Naive thymus-derived CD8-positive, alpha-beta T cell (primary cell): ENCODE data around the gene NTM. TPM values are rescaled to one million over a fixed set of nuclear protein-coding genes. Genes with fewer than 3 reads are reported as not detected.
"Not testable (repeated sequence)": the region's sequence is repeated elsewhere in the genome, so short reads cannot be mapped to it uniquely, and the experiment has no call there.

Experiments
- ATAC-seq, 2 donors: fragments of 150-1000 bp; cut with Tn5 transposase in 1 of 2; sonication (Bioruptor Pico), chemical (Tn5 transposase) in 1 of 2; 1 replicate in 1 of 2; 2 replicates in 1 of 2; pipeline ENCODE4 v1.10.0; 2021; ENCODE audit warnings: mild to moderate bottlenecking in 2 of 2, moderate library complexity in 2 of 2
- POLR2A ChIA-PET: fragments of 350-600 bp; sonication (Branson Sonifier 250); formaldehyde crosslinking; loops from one replicate; lab custom pipeline; 2021; ENCODE audit warnings: antibody characterized with exemption; lab: Charles Lee
- DNase-seq, 10 donors: peaks; one replicate each; pipeline versions ENCODE4 v3.0.0 to v3.0.0-alpha.2; 2020 to 2022
- H3K27ac Mint-ChIP-seq, 10 donors: one replicate each; pipeline ENCODE4 v1.8.0; 2020 to 2022; ENCODE audit warnings: mild to moderate bottlenecking in 10 of 10, mixed read lengths in 10 of 10, moderate library complexity in 4 of 10, inconsistent platforms in 1 of 10
- H3K27me3 Mint-ChIP-seq, 5 donors: one replicate each; pipeline ENCODE4 v1.8.0; 2021 to 2022; ENCODE audit warnings: mixed read lengths in 5 of 5
- H3K36me3 Mint-ChIP-seq, 3 donors: one replicate each; pipeline ENCODE4 v1.8.0; 2020 to 2022; ENCODE audit warnings: mixed read lengths in 3 of 3, mild to moderate bottlenecking in 2 of 3, inconsistent platforms in 1 of 3
- H3K4me1 Mint-ChIP-seq, 4 donors: one replicate each; pipeline ENCODE4 v1.8.0; 2021 to 2022; ENCODE audit warnings: mixed read lengths in 4 of 4
- H3K4me3 Mint-ChIP-seq, 10 donors: one replicate each; pipeline ENCODE4 v1.8.0; 2020 to 2022; ENCODE audit warnings: mild to moderate bottlenecking in 10 of 10, mixed read lengths in 10 of 10, moderate library complexity in 6 of 10, inconsistent platforms in 1 of 10
- H3K9me3 Mint-ChIP-seq, 9 donors: one replicate each; pipeline ENCODE4 v1.8.0; 2020 to 2022; ENCODE audit warnings: mixed read lengths in 9 of 9, mild to moderate bottlenecking in 3 of 9, inconsistent platforms in 1 of 9, moderate library complexity in 1 of 9
- polyA plus RNA-seq, 3 donors: library from polyadenylated mRNA; unstranded; fragments of 300-500 nt; fragmentation: Illumina TruSeq; gene quantifications; one replicate each; pipeline ENCODE4 v1.2.3, GENCODE V29; 2021
- total RNA-seq, 8 experiments: library from RNA in 2 of 8; stranded (reverse) in 2 of 8; gene quantifications; one replicate each; pipeline ENCODE4 v1.2.3 and lab custom pipeline; 2021 to 2026

The NTM gene
- total and polyA plus RNA-seq, 5 experiments from 2014 or later: not detected

DNA sequence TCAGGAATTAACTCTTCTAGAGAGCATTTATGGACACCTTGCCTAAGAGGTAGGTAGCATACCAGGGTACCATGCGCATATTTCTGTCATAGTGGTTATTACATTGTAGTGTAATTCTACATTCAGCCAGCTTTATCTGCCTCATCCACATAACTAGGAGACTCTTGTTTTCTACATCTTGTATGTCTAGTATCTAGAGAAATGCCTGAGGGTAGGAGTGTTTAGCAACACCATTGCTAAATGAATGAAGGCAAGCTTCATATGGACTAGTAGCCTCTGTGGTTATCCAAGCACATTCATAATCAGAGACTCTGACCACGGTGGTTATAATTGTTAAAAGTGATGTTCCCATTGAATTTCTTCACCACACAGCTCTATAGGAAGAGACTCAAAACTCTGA is 107.9 kb downstream of the NTM start:
- Mint-ChIP-seq H3K4me1 (no peaks in the 10 kb centered on the region), H3K27me3 (peaks cover 0 to 31% (median 11%) of the 10 kb centered on the region in 5 donors), H3K36me3 (peaks cover 0 to 13% (median 2%) of the 10 kb centered on the region in 3 donors), H3K4me3 (no peak overlapping the region), H3K9me3 (peaks cover 0 to 16% (median 4%) of the 10 kb centered on the region in 9 donors), H3K27ac (peak overlapping the region in 1 of 10 donors; percentile 65)
- DNase-seq: no peak
- no peak for ATAC-seq
- POLR2A ChIA-PET: no interaction called here

DNA sequence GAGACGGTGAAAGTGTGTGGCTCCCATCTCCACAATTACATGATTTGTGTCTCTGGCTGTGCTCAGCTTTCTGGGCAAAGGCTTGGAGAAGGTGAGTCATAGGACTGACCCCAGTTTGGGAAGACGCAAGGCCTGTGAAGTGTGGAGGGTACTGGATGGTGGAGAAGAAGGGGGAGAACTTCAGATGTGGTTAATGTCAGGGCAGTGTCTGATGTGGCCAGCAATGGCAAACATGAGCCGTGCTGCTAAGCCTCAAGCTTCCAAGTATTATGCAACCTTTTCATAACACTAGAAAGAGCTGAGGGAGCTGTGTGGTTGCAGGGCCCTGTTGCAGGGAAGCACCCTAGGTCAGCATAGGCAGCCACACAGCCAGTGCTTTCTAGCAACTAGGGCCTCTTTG is 110.9 kb downstream of the NTM start:
- H3K27me3 Mint-ChIP-seq: peaks cover 0 to 15% (median 5%) of the 10 kb centered on the region in 5 donors
- DNase-seq: no peak
- no peaks in the 10 kb centered on the region for H3K4me1 Mint-ChIP-seq
- ATAC-seq: no peak
- no peak overlapping the region for H3K27ac Mint-ChIP-seq
- POLR2A ChIA-PET: no interaction called here
- no peak overlapping the region for H3K4me3 Mint-ChIP-seq
- H3K9me3 Mint-ChIP-seq: peaks cover 0 to 8% (median 0%) of the 10 kb centered on the region in 9 donors
- peaks cover 0 to 4% (median 0%) of the 10 kb centered on the region in 3 donors for H3K36me3 Mint-ChIP-seq

DNA sequence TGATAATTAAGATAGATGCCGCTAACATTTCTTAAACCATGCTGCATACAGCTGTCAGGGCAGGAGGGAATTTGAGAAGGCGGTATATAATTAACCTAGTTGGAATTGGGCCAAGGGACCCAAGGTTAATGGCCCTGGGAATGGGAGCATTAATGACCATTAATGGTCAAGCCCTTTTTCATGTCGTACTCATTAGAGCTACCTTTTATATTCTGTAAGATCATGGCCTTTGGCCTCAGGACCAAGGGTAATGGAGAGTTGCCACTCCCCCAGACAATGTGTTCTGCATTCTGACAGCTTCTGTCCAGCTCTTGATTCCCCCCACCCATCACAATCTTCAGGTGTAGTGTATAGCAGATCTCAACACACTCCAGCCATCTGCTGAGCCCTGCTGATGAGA is 111.6 kb downstream of the NTM start:
- peak overlapping the region in 1 of 10 donors; percentile 14 for H3K4me3 Mint-ChIP-seq
- no peak for ATAC-seq
- H3K27me3 Mint-ChIP-seq: peaks cover 0 to 19% (median 5%) of the 10 kb centered on the region in 5 donors
- H3K36me3 Mint-ChIP-seq: peaks cover 0 to 4% (median 0%) of the 10 kb centered on the region in 3 donors
- no peak for DNase-seq
- H3K9me3 Mint-ChIP-seq: peaks cover 0 to 8% (median 0%) of the 10 kb centered on the region in 9 donors
- POLR2A ChIA-PET: no interaction called here
- H3K4me1 Mint-ChIP-seq: no peaks in the 10 kb centered on the region
- no peak overlapping the region for H3K27ac Mint-ChIP-seq

DNA sequence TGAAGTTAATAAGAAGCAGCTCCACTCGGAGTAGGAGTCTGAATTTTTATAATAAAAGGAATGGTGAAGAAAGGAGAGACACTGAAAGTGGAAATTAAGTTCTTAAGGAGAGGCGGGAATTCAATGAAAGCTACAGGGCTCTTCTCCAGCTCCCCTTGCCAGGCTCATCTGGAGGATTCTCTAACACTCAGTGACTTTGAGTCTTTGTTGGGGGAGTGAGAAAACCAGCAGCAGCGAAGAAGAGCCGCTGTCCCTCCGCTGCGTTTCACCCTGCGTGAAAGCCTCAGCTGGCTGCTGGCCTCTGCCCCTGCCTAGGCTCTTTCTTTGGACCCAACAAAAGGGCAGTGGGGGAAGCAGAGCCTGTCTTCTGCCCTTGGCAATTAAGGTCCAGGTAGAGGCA is 113.0 kb downstream of the NTM start:
- peaks cover 0 to 8% (median 0%) of the 10 kb centered on the region in 9 donors for H3K9me3 Mint-ChIP-seq
- peaks cover 0 to 13% (median 1%) of the 10 kb centered on the region in 5 donors for H3K27me3 Mint-ChIP-seq
- ATAC-seq (no peak), DNase-seq (no peak)
- H3K27ac Mint-ChIP-seq: no peak overlapping the region
- peaks cover 0 to 4% (median 0%) of the 10 kb centered on the region in 3 donors for H3K36me3 Mint-ChIP-seq
- POLR2A ChIA-PET: no interaction called here
- no peak overlapping the region for H3K4me3 Mint-ChIP-seq
- no peaks in the 10 kb centered on the region for H3K4me1 Mint-ChIP-seq

DNA sequence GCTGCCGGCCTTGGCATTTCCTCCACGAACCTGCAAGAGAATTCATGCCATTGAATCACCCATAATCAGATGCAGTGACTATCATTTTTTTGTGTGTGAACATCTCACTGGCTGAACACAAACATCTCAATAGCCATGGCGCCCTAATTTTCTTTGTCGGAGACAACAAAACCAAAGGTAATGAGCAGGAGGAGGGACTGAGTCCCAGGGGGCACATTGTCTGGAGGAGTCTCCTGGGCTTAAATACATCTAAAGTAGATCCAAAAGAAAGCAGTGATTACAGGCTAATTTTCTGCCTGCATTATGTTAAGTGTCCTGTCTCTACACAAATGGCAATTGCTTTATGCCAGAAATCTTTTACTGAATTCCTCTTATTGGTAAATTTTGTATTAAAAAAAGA is 113.5 kb downstream of the NTM start:
- Mint-ChIP-seq H3K4me1 (no peaks in the 10 kb centered on the region), H3K9me3 (peaks cover 0 to 8% (median 0%) of the 10 kb centered on the region in 9 donors), H3K27ac (no peak overlapping the region), H3K36me3 (peaks cover 0 to 4% (median 0%) of the 10 kb centered on the region in 3 donors), H3K27me3 (peaks cover 0 to 13% (median 1%) of the 10 kb centered on the region in 5 donors), H3K4me3 (no peak overlapping the region)
- DNase-seq: no peak
- ATAC-seq: no peak
- POLR2A ChIA-PET: no interaction called here

DNA sequence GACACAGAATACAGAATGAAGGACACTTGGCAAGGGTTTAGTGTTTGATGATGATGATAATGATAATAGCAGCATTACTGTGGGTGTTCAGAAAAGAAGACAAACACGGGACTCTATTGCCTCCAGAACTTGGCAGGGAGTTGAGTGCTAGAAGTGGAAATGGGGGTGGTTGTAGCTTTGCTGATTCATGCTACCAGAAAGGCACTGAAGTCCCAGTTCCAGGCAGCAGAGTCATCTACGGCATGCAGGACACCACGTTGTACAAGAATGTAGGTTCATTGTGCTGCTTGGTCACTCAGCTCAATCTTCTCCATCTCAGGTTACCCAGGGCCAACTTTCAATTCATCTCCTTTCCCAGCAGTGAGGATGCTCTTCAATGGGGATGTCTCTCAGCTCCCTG is 115.7 kb downstream of the NTM start:
- ATAC-seq: no peak
- Mint-ChIP-seq H3K9me3 (peaks cover 0 to 3% (median 0%) of the 10 kb centered on the region in 9 donors), H3K27me3 (peaks cover 0 to 5% (median 0%) of the 10 kb centered on the region in 5 donors), H3K36me3 (no peaks in the 10 kb centered on the region), H3K4me3 (no peak overlapping the region), H3K27ac (no peak overlapping the region), H3K4me1 (no peaks in the 10 kb centered on the region)
- POLR2A ChIA-PET: no interaction called here
- no peak for DNase-seq

DNA sequence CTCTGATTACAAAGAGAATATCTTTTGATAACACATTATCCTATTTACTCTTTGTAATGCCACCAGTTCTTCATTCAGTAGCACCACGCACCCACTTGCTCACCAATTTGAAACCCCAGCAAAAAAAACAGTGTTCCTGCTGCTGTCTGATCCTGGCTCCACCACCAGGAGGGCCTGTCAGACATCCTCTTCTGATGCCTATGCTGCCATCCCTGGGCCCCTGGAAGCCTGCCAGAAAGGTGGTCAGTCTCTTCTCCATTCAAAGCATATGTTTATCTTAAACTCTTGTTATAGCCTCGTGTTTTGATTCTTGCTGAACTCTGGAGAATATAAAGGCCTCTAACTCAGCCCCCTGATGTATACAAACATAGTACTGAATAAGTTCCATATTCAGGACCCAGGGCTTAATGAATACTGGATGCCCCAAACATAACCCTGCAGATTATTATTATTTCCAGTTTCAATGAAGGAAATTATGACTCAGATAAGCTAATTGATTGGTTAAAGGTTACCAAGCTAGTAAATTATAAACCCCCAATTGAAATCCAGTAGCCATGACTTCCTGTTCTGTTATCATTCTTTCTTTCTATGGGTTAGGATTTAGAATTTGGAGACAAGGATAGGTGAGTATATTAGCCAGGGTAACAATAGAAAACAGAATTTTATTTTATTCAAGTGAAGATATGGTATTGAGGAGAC is 116.7 kb downstream of the NTM start:
- Mint-ChIP-seq H3K4me3 (no peak overlapping the region), H3K9me3 (peaks cover 0 to 3% (median 0%) of the 10 kb centered on the region in 9 donors), H3K4me1 (no peaks in the 10 kb centered on the region), H3K27ac (no peak overlapping the region), H3K36me3 (no peaks in the 10 kb centered on the region), H3K27me3 (peaks cover 0 to 5% (median 0%) of the 10 kb centered on the region in 5 donors)
- DNase-seq (no peak), ATAC-seq (no peak)
- POLR2A ChIA-PET: no interaction called here

DNA sequence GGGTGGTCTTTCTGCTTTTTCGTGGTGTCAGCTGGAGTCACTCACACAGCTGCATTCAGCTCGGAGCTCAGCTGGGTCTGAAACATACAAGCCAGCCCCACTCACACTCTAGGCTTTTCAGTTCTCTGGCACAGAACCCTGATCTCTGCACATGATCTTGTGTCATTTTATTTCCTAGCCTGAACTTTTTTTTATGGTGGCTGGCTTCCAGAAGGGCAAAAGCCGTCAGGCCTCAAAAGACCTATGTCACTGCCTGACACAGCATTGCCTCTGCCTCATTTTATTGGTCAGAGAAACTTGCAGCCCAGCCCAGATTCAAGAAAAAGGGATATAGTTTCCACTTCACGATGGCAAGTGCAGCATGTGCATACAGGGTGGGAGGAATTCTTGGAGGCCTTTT is 117.8 kb downstream of the NTM start:
- ATAC-seq: no peak
- peaks cover 0 to 3% (median 0%) of the 10 kb centered on the region in 9 donors for H3K9me3 Mint-ChIP-seq
- peaks cover 0 to 5% (median 0%) of the 10 kb centered on the region in 5 donors for H3K27me3 Mint-ChIP-seq
- no peak for DNase-seq
- H3K4me1 Mint-ChIP-seq: no peaks in the 10 kb centered on the region
- H3K27ac Mint-ChIP-seq: no peak overlapping the region
- POLR2A ChIA-PET: no interaction called here
- H3K36me3 Mint-ChIP-seq: no peaks in the 10 kb centered on the region
- no peak overlapping the region for H3K4me3 Mint-ChIP-seq

DNA sequence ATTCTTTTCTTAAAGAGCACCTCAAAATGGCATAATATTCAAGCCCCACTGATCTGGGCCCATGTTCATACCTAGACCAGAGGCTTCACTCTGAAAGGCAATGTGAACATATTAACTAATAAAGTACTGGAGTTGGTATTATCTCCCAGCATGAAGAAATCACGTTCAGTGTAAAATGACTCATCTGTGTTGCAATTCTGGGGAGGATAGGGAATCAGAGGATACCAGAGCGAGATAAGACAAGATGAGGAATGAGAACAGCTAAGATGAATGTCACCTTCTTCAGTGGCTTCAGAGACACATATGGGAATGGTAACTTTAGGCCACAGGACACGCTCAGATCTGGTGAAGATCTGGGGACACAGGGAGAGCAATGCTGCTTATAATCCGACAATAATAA is 121.1 kb downstream of the NTM start:
- no peak for DNase-seq
- Mint-ChIP-seq H3K9me3 (peaks cover 0 to 3% (median 0%) of the 10 kb centered on the region in 9 donors), H3K27ac (no peak overlapping the region), H3K4me3 (no peak overlapping the region), H3K4me1 (no peaks in the 10 kb centered on the region), H3K27me3 (peaks cover 0 to 5% (median 0%) of the 10 kb centered on the region in 5 donors), H3K36me3 (no peaks in the 10 kb centered on the region)
- POLR2A ChIA-PET: no interaction called here
- ATAC-seq: no peak

DNA sequence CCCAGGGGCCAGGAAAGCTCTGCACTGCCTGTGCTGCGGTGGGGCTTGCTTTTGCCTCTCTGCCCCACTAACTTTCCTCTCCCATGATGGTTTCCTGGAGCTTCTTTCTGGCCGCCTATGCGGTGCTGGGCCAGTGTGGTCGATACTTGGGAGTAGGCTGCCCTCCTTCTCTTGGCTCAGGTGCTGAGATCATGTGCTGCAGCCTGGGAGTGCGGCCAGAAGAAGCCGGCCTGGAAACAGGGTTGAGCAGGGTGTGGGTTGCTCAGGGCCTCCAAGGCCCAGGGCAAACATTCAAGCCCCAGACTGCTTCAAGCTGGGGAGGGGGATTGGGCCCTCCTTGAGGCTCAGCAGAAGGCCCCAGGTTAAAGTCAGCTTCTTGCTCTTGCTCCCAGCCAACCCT is 125.0 kb downstream of the NTM start:
- Mint-ChIP-seq H3K4me3 (no peak overlapping the region), H3K4me1 (no peaks in the 10 kb centered on the region), H3K9me3 (no peaks in the 10 kb centered on the region), H3K27me3 (no peaks in the 10 kb centered on the region), H3K36me3 (no peaks in the 10 kb centered on the region), H3K27ac (no peak overlapping the region)
- ATAC-seq (no peak), DNase-seq (no peak)
- POLR2A ChIA-PET: no interaction called here

DNA sequence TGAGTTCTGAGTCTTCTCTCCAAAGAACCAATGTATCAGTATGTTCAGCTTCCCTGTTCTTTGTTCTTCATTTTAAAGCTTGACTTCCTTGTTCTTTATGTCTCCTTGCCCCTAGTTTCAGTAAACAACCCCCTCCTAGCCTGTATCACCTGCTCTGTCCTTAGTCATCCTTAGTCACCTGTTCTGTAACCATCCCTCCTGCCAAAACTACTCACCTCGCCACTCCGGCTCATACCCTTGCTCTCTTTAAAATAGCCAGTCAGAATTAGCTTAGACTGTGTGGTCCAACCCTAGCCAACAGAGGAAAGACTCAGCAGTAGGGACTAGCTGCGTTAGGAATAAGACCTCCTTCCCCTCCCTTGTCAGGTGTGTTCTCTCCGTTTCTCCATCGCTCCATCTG is 127.3 kb downstream of the NTM start:
- DNase-seq, H3K4me3 Mint-ChIP-seq, ATAC-seq, POLR2A ChIA-PET, H3K4me1 Mint-ChIP-seq, H3K9me3 Mint-ChIP-seq, H3K36me3 Mint-ChIP-seq, H3K27ac Mint-ChIP-seq: not testable (repeated sequence)
- H3K27me3 Mint-ChIP-seq: peaks cover 0 to 14% (median 0%) of the 10 kb centered on the region in 5 donors

DNA sequence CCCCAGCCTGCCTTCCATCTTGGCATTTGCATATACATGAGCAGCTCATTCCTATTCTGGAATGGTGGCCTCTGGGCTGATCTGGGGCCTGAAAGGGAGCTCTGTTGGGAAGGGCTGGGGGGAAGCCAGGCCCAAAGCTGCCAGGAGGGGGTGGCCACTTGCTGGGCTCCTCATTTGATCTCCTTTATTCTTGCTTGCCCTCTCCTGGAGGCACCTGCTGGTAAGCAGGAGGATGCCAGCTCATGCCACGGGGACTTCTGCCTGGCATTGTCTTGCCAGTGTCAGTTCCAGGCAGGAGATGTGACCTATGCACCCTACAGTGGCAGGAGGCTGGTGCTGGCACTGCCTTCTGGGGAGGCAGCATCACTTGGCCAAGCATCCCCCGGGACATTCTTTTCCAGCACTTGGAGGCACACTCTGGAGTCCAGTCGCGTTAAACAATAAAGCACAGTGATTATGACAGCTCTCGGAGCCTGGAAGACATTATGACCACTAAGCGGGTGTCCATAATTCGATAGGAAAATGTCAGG is 128.3 kb downstream of the NTM start:
- H3K4me1 Mint-ChIP-seq: no peaks in the 10 kb centered on the region
- H3K27me3 Mint-ChIP-seq: peaks cover 0 to 18% (median 2%) of the 10 kb centered on the region in 5 donors
- H3K36me3 Mint-ChIP-seq: no peaks in the 10 kb centered on the region
- POLR2A ChIA-PET: no interaction called here
- no peak for DNase-seq
- H3K27ac Mint-ChIP-seq: no peak overlapping the region
- H3K9me3 Mint-ChIP-seq: peaks cover 0 to 6% (median 0%) of the 10 kb centered on the region in 9 donors
- no peak for ATAC-seq
- no peak overlapping the region for H3K4me3 Mint-ChIP-seq

DNA sequence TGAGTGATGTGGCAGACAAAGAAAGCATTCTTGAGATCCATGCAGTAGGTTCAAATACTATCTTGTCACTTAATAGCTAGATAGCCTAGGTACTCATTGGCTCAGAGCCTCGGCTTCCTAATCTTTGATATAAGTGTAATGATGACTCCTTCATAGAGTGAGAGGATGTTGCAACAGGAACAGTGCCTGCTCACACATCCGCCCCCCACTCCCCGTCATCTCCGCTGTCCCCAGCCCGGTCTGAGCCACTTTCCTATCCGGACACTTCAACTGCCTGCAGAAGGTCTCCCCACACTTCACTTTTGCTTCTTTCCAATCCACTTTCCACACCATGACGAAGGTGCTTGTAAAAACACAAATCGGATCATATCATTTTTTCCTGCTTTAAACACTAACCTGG is 128.8 kb downstream of the NTM start:
- POLR2A ChIA-PET: no interaction called here
- H3K4me1 Mint-ChIP-seq: no peaks in the 10 kb centered on the region
- no peak overlapping the region for H3K27ac Mint-ChIP-seq
- ATAC-seq: no peak
- H3K27me3 Mint-ChIP-seq: peaks cover 0 to 21% (median 2%) of the 10 kb centered on the region in 5 donors
- H3K9me3 Mint-ChIP-seq: peaks cover 0 to 6% (median 0%) of the 10 kb centered on the region in 9 donors
- H3K4me3 Mint-ChIP-seq: no peak overlapping the region
- no peaks in the 10 kb centered on the region for H3K36me3 Mint-ChIP-seq
- DNase-seq: no peak
